IMR-90 (cell line): ENCODE results near the gene NYAP1. TPM values are rescaled to one million over a fixed set of nuclear protein-coding genes. Genes with fewer than 3 reads are reported as not detected.

Source experiments
- ATAC-seq: fragments of 200-7000 bp; cut with Tn5 transposase; 2 replicates; pipeline ENCODE4 v1.9.1; 2020; ENCODE audit warnings: low read depth, mild to moderate bottlenecking, moderate library complexity
- BruUV-seq: library from RNA; stranded (reverse); fragments of 400-500 nt; replicated peaks from 2 replicates; lab custom pipeline; 2021; lab: Mats Ljungman, UMichigan
- CTCF ChIA-PET: fragments of 300-600 bp; formaldehyde crosslinking; extraction: SDS; loops from one replicate; lab custom pipeline; 2021; ENCODE audit warnings: antibody characterized with exemption; lab: Yijun Ruan, JAX
- POLR2A ChIA-PET: fragments of 300-600 bp; sonication (Branson Sonifier 250); formaldehyde crosslinking; loops from one replicate; lab custom pipeline; 2022; ENCODE audit warnings: antibody characterized with exemption; ENCODE audit not compliant: unreplicated experiment; lab: Charles Lee
- DNase-seq: peaks from one replicate; pipeline ENCODE4 v3.0.0; 2013
- H2AFZ ChIP-seq: replicated peaks from 2 replicates; pipeline ENCODE3; 2013; ENCODE audit warnings: low read length, mild to moderate bottlenecking; ENCODE audit not compliant: poor library complexity
- H2AK5ac ChIP-seq: 2 replicates; pipeline ENCODE4 v1.6.1; 2013; ENCODE audit warnings: low read depth, low read length, inconsistent platforms
- H2AK9ac ChIP-seq: replicated peaks from 2 replicates; pipeline ENCODE3; 2013; ENCODE audit warnings: mild to moderate bottlenecking, low read depth, low read length, moderate library complexity; ENCODE audit not compliant: poor library complexity
- H2BK120ac ChIP-seq: 2 replicates; pipeline ENCODE4 v1.6.1; 2013; ENCODE audit warnings: low read depth, low read length, inconsistent platforms
- H2BK15ac ChIP-seq: 3 replicates; pipeline ENCODE4 v1.6.1; 2013; ENCODE audit warnings: low read depth, low read length, inconsistent platforms
- H2BK20ac ChIP-seq: 2 replicates; pipeline ENCODE4 v1.6.1; 2013; ENCODE audit warnings: low read depth, mild to moderate bottlenecking, inconsistent platforms, low read length, moderate library complexity
- H2BK5ac ChIP-seq: 2 replicates; pipeline ENCODE4 v1.6.1; 2013; ENCODE audit warnings: mild to moderate bottlenecking, low read depth, low read length, inconsistent platforms; ENCODE audit not compliant: poor library complexity, severe bottlenecking
- H3K14ac ChIP-seq: replicated peaks from 2 replicates; pipeline ENCODE4 v1.6.1; 2013; ENCODE audit warnings: low read depth, low read length, inconsistent platforms
- H3K18ac ChIP-seq: 2 replicates; pipeline ENCODE4 v1.6.1; 2013; ENCODE audit warnings: low read depth, low read length, control low read depth
- H3K23ac ChIP-seq: 2 replicates; pipeline ENCODE4 v1.6.1; 2013; ENCODE audit warnings: low read depth, low read length, inconsistent platforms
- H3K27ac ChIP-seq: 2 replicates; pipeline ENCODE4 v1.5.1; 2013; ENCODE audit warnings: mild to moderate bottlenecking, control low read depth, low read length; ENCODE audit not compliant: insufficient read depth
- H3K27me3 ChIP-seq: 2 replicates; pipeline ENCODE4 v1.6.1; 2013; ENCODE audit warnings: low read length; ENCODE audit not compliant: control insufficient read depth, insufficient read depth
- H3K36me3 ChIP-seq: 2 replicates; pipeline ENCODE4 v1.6.1; 2013; ENCODE audit warnings: low read length, mixed read lengths; ENCODE audit not compliant: control insufficient read depth, insufficient read depth
- H3K4ac ChIP-seq: 2 replicates; pipeline ENCODE4 v1.6.1; 2013; ENCODE audit warnings: low read depth, low read length, inconsistent platforms
- H3K4me1 ChIP-seq: 2 replicates; pipeline ENCODE4 v1.6.1; 2013; ENCODE audit warnings: low read length, mixed read lengths; ENCODE audit not compliant: control insufficient read depth, insufficient read depth
- H3K4me2 ChIP-seq: 2 replicates; pipeline ENCODE4 v1.6.1; 2013; ENCODE audit warnings: low read depth, mild to moderate bottlenecking, control low read depth, low read length, moderate library complexity
- H3K4me3 ChIP-seq: 2 replicates; pipeline ENCODE4 v1.5.1; 2013; ENCODE audit warnings: low read depth, mild to moderate bottlenecking, control low read depth, low read length, moderate library complexity; ENCODE audit not compliant: insufficient read depth
- H3K56ac ChIP-seq: 2 replicates; pipeline ENCODE4 v1.6.1; 2013; ENCODE audit warnings: low read length, inconsistent platforms; ENCODE audit not compliant: insufficient read depth; ENCODE audit errors: extremely low read depth
- H3K79me1 ChIP-seq, 2 experiments: 2 replicates each; pipeline ENCODE4 v1.6.1; 2013; ENCODE audit warnings: low read length in 2 of 2, inconsistent platforms in 1 of 2, low read depth in 1 of 2
- H3K9ac ChIP-seq: 2 replicates; pipeline ENCODE4 v1.6.1; 2013; ENCODE audit warnings: low read depth, low read length, control low read depth
- H3K9me1 ChIP-seq: 2 replicates; pipeline ENCODE4 v1.6.1; 2013; ENCODE audit warnings: low read length, inconsistent platforms; ENCODE audit not compliant: insufficient read depth
- H3K9me3 ChIP-seq: 2 replicates; pipeline ENCODE4 v1.6.1; 2013; ENCODE audit warnings: low read length; ENCODE audit not compliant: control insufficient read depth, insufficient read depth
- H4K20me1 ChIP-seq: 2 replicates; pipeline ENCODE4 v1.6.1; 2013; ENCODE audit warnings: low read length, inconsistent platforms; ENCODE audit not compliant: insufficient read depth
- H4K5ac ChIP-seq: 2 replicates; pipeline ENCODE4 v1.6.1; 2013; ENCODE audit warnings: mild to moderate bottlenecking, low read depth, low read length, control low read depth
- H4K8ac ChIP-seq, 2 experiments: 2 replicates each; pipeline ENCODE4 v1.6.1; 2013; ENCODE audit warnings: low read depth in 2 of 2, low read length in 2 of 2, control low read depth in 1 of 2, inconsistent platforms in 1 of 2
- H4K91ac ChIP-seq: 2 replicates; pipeline ENCODE4 v1.6.1; 2013; ENCODE audit warnings: low read depth, low read length, inconsistent platforms; ENCODE audit not compliant: insufficient read depth
- BHLHE40 ChIP-seq: fragments of 150-350 bp; IDR thresholded peaks from 2 replicates; pipeline ENCODE4 v1.6.1; 2016; ENCODE audit warnings: mild to moderate bottlenecking, low read depth, low read length
- CHD1 ChIP-seq: IDR thresholded peaks from 2 replicates; pipeline ENCODE4 v1.6.1; 2012; ENCODE audit warnings: low read depth, low read length, improper control_type of control experiment
- CTCF ChIP-seq: conservative IDR thresholded peaks from 2 replicates; pipeline ENCODE4 v1.5.1; 2012; ENCODE audit warnings: mild to moderate bottlenecking, low read depth, low read length, improper control_type of control experiment
- ELK1 ChIP-seq: fragments of 150-350 bp; IDR thresholded peaks from 2 replicates; pipeline ENCODE4 v1.6.1; 2016; ENCODE audit warnings: low read depth, mild to moderate bottlenecking, low read length, moderate library complexity, borderline replicate concordance
- FOS ChIP-seq: fragments of 150-350 bp; IDR thresholded peaks from 2 replicates; pipeline ENCODE4 v1.6.1; 2016; ENCODE audit warnings: low read depth, low read length
- MAFK ChIP-seq: IDR thresholded peaks from 2 replicates; pipeline ENCODE4 v1.6.1; 2012; ENCODE audit warnings: low read depth, low read length, improper control_type of control experiment
- MAZ ChIP-seq: IDR thresholded peaks from 2 replicates; pipeline ENCODE4 v1.6.1; 2012; ENCODE audit warnings: low read depth, mild to moderate bottlenecking, low read length, improper control_type of control experiment, moderate library complexity, borderline replicate concordance
- NFE2L2 ChIP-seq: fragments of 150-350 bp; IDR thresholded peaks from 2 replicates; pipeline ENCODE4 v1.6.1; 2016; ENCODE audit warnings: low read depth, mild to moderate bottlenecking, low read length
- POLR2A ChIP-seq: IDR thresholded peaks from 2 replicates; pipeline ENCODE4 v1.6.1; 2012; ENCODE audit warnings: mild to moderate bottlenecking, low read depth, low read length
- RAD21 ChIP-seq: IDR thresholded peaks from 2 replicates; pipeline ENCODE4 v1.6.1; 2012; ENCODE audit warnings: low read length, improper control_type of control experiment
- RCOR1 ChIP-seq: IDR thresholded peaks from 2 replicates; pipeline ENCODE4 v1.6.1; 2012; ENCODE audit warnings: mild to moderate bottlenecking, low read length, improper control_type of control experiment; ENCODE audit not compliant: insufficient replicate concordance
- RFX5 ChIP-seq: IDR thresholded peaks from 2 replicates; pipeline ENCODE4 v1.8.0; 2012; ENCODE audit warnings: low read depth, mild to moderate bottlenecking, low read length, moderate library complexity
- SMC3 ChIP-seq: fragments of 150-350 bp; IDR thresholded peaks from 2 replicates; pipeline ENCODE4 v1.6.1; 2016; ENCODE audit warnings: low read depth, mild to moderate bottlenecking, antibody characterized with exemption, low read length, moderate library complexity
- WGBS, 2 experiments: methylation state at CpG; one replicate each; pipeline versions ENCODE4 v1.1.5 to v1.1.7; 2013; ENCODE audit warnings: missing lambda C conversion rate in 2 of 2; ENCODE audit not compliant: insufficient read length in 1 of 2; ENCODE audit errors: extremely low coverage in 2 of 2; 5-methylcytosine and 5-hydroxymethylcytosine counted together
- dilution Hi-C: fragments of 300-500 bp; cut with HindIII; formaldehyde crosslinking; loops from one replicate; pipeline ENCODE4 v1.14.3; 2018; ENCODE audit warnings: low sequenced_read_pairs; ENCODE audit not compliant: unreplicated experiment
- in situ Hi-C: fragments of 300-500 bp; cut with MboI; formaldehyde crosslinking; loops from 3 replicates; pipeline ENCODE4 v1.14.3; 2019; ENCODE audit warnings: low sequenced_read_pairs, inconsistent platforms, mixed read lengths
- intact Hi-C: fragments of 100-400 bp; cut with micrococcal nuclease; formaldehyde crosslinking; loops from 2 replicates; pipeline ENCODE4 v1.10.0; 2022
- polyA plus RNA-seq, 3 experiments: library from polyadenylated mRNA; depleted of rRNA; stranded (reverse); fragments of >200 nt; gene quantifications; 2 replicates each; pipeline ENCODE4 v1.2.3, GENCODE V29; 2012; ENCODE audit warnings: low replicate concordance in 1 of 3
- total RNA-seq: library from RNA; depleted of rRNA; stranded (reverse); fragments of >200 nt; gene quantifications from 2 replicates; pipeline ENCODE4 v1.2.3, GENCODE V29; 2012

Gene NYAP1
- total and polyA plus RNA-seq, 2 of the 4 experiments (the other 2 are of a cell fraction): 0.18 to 1.3 TPM

- TF ChIP-seq RFX5 (0 out of 2 replicates have a peak, but pooled peaks have one; percentile 29), RAD21 (0 out of 2 replicates have a peak, but pooled peaks have one; percentile 12), NFE2L2 (no peak)
Observed at GRCh38 chr7:100538654-100539435, 55.1 kb downstream of the NYAP1 start, which contains the start of gene AGFG2 (continued).

- no TSS peak for BruUV-seq
- intact Hi-C loops: no loop called here
- Histone ChIP-seq H4K5ac (no peak overlapping the region), H2AFZ (peak overlapping the region; percentile 92), H2BK5ac (no peak overlapping the region), H3K56ac (no peak overlapping the region), H2AK5ac (no peak overlapping the region), H3K9ac (peak overlapping the region; percentile 24), H2BK20ac (no peak overlapping the region), H2BK120ac (no peak overlapping the region), H3K23ac (peak overlapping the region; percentile 71; the same call in 1 of the 2 replicates), H4K8ac (no peak overlapping the region), H3K4me3 (peak overlapping the region; percentile 61), H3K4me2 (peak overlapping the region; percentile 98), H3K14ac (no peak overlapping the region), H2AK9ac (peak overlapping the region; percentile 70), H4K91ac (no peak overlapping the region), H3K9me1 (no peaks in the 10 kb centered on the region), H3K18ac (no peak overlapping the region), H3K36me3 (no peaks in the 10 kb centered on the region), H3K4me1 (peaks cover 3% of the 10 kb centered on the region), H3K9me3 (no peaks in the 10 kb centered on the region), H3K4ac (no peak overlapping the region), H3K27me3 (no peaks in the 10 kb centered on the region), H3K27ac (no peak overlapping the region; the same call in 1 of the 2 replicates), H3K79me1 (peaks cover 16 to 17% of the 10 kb centered on the region in 2 experiments), H2BK15ac (no peak overlapping the region), H4K20me1 (no peaks in the 10 kb centered on the region)
- WGBS, 2 experiments: 1% methylated on average over 29 of the region's 44 CpGs; no CpG with 5 or more reads in 1 of the 2 experiments
- CTCF ChIA-PET: interaction anchor here (1.0 to 1.1 kb wide), 2 partner anchors 31 to 57 kb away, joined by 3 read pairs; no protein-coding TSS in a partner anchor
- dilution Hi-C loops: no loop called here
- no peak for DNase-seq
- in situ Hi-C loops: loop anchor here (5.0 kb wide), 1 partner anchor 57 kb away; the partner anchor contains the start of gene NYAP1
- POLR2A ChIA-PET: no interaction called here
- ATAC-seq: no peak
- TF ChIP-seq CHD1: no peak
- TF ChIP-seq POLR2A: no peak
- no peak for TF ChIP-seq MAZ
- no peak for TF ChIP-seq MAFK
- no peak for TF ChIP-seq NFE2L2
- no peak for TF ChIP-seq RCOR1
- no peak for TF ChIP-seq BHLHE40
- TF ChIP-seq SMC3: no peak
- TF ChIP-seq CTCF: no peak
- TF ChIP-seq ELK1: no peak
- TF ChIP-seq FOS: no peak
Observed at GRCh38 chr7:100539436-100540006, 55.8 kb downstream of the NYAP1 start.
